ENCODE results near the gene RASD2.

DNA sequence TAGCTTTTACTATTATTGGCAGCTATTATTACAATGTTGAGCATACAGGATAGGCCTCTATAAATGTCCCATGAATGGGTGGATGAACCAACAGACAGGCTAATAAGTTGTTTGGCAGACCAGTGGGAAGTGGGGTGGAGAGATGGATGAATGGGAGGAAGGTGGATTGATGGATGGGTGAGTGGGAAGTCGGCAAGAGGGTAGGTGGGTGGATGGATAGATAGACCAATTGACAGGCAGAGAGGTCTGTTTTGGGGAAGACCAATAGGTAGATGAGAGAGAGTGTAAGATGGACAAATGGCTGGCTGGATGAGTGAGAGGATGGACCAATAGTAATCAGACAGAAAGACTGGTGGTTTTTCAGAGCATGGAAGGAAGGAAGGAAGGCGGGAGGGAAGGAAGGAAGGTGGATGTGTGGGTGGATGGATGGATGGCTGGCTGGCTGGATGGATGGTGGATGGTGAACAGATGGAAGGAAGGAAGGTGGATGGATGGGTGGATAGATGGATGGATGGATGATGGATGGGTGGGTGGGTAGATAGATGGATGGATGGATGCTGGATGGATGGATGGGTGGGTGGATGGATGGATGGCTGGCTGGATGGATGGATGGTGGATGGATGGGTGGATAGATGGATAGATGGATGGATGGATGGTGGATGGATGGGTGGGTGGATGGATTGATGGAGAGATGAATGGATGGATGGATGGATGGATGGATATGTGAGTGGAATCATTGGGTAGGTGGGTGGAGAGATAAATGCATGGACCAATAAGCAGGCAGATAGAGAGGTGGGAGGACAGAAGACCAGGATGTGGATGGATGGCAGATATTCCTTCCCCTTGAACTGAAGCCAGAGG lies 37.4 kb downstream of the RASD2 start:
- TF ChIP-seq, protein P1, sequence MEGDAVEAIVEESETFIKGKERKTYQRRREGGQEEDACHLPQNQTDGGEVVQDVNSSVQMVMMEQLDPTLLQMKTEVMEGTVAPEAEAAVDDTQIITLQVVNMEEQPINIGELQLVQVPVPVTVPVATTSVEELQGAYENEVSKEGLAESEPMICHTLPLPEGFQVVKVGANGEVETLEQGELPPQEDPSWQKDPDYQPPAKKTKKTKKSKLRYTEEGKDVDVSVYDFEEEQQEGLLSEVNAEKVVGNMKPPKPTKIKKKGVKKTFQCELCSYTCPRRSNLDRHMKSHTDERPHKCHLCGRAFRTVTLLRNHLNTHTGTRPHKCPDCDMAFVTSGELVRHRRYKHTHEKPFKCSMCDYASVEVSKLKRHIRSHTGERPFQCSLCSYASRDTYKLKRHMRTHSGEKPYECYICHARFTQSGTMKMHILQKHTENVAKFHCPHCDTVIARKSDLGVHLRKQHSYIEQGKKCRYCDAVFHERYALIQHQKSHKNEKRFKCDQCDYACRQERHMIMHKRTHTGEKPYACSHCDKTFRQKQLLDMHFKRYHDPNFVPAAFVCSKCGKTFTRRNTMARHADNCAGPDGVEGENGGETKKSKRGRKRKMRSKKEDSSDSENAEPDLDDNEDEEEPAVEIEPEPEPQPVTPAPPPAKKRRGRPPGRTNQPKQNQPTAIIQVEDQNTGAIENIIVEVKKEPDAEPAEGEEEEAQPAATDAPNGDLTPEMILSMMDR (IDR thresholded peaks at IDR 0.05; ENCODE audit: low read depth, low read length) = no peak
- no peak for TF ChIP-seq POLR2A (IDR thresholded peaks at IDR 0.05; ENCODE audit: extremely low read depth, insufficient read length)

All from NB4 (cell line).